ENCODE measurements around the gene ANXA10. TPM values are rescaled to one million over a fixed set of nuclear protein-coding genes. Genes with fewer than 3 reads are reported as not detected.
A peak's percentile ranks its signal among the peaks of the same experiment; 100 is the strongest.

The ANXA10 gene
- total and polyA plus RNA-seq, 2 donors (not counting 3 experiments of a cell fraction or from before 2014, with no cell fraction given): not detected

DNA sequence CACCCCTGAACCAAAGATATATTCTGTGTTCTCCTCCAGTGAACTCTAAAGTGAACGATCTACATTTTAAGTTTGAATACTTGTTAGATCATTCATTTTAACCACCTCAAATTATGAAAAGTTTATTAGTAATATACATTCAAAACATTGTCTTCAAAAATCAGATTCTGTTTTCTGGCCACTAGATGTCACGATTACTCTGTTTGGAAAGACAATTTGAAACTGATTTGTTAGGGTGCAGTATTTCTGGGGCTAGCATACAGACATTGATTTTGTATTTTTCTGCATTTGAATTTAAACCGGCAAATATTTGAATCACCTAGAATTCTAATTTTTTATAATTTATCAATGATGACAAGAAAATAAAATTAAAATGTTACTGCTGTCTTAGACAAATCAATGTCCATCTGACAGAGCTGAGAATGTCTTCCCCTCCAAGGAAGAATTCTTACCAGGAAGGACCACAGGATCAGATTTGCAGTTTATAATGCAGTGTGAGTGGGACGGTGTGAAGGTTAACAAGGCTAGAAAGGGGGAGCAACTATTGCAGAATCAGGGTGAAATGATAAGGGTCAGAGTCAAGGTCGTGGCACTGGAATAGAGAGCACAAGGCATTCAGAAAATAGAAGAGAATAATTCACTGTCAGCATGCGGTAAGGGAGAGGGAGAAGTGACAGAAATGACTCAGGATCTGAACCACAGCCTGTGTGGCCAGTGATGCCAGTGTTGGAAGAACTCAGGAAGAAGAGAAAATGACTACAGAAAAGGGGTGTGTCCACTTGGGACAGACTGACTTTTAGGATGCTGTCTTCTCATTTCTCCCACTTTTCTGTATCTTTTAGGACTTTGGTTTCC is 91.6 kb downstream of the ANXA10 start:
- no peak overlapping the region for H3K4me2 ChIP-seq (ENCODE audit: insufficient read depth, low read length)
- H2AFZ ChIP-seq (ENCODE audit: low read depth, low read length): peak overlapping the region; percentile 60
- no peaks in the 10 kb centered on the region for H3K9me1 ChIP-seq (replicated peaks; ENCODE audit: control insufficient read depth, extremely low read depth, insufficient read depth, low read length)
- H3K36me3 ChIP-seq (ENCODE audit: control insufficient read depth in 2 of 2, extremely low read depth in 1 of 2, insufficient read depth in 2 of 2, low read length in 2 of 2): no peaks in the 10 kb centered on the region
- H3K27ac ChIP-seq (ENCODE audit: insufficient read depth, low read depth, low read length): no peak overlapping the region
- dilution Hi-C loops (cut with MboI; ENCODE audit: extremely low pct_ligation_motif_present, low sequenced_read_pairs): no loop called here
- peaks cover 3% of the 10 kb centered on the region for H3K4me1 ChIP-seq (ENCODE audit: control insufficient read depth, extremely low read depth, insufficient read depth, low read length)
- H3K79me2 ChIP-seq (ENCODE audit: control insufficient read depth, insufficient read depth, low read length): no peaks in the 10 kb centered on the region
- peak; percentile 65 for DNase-seq (ENCODE audit: low read depth, low spot score)
- POLR2A ChIA-PET: no interaction called here
- no peak overlapping the region for H3K9ac ChIP-seq (replicated peaks; ENCODE audit: extremely low read depth, insufficient read depth, low read length)
- H3K27me3 ChIP-seq (ENCODE audit: control insufficient read depth in 2 of 2, insufficient read depth in 2 of 2, low read length in 2 of 2): no peaks in the 10 kb centered on the region
- no TSS peak for BruUV-seq (replicated peaks)
- intact Hi-C loops (cut with micrococcal nuclease): loop anchor here (1.0 to 10.0 kb wide), 10 partner anchors 301 to 1303 kb away; partner anchors contain the start of gene DDX60L
- FAIRE-seq: peak; percentile 92
- H3K4me3 ChIP-seq (replicated peaks in 1 of 3; ENCODE audit: insufficient read depth in 1 of 3, low read depth in 1 of 3, low read length in 3 of 3): no peak overlapping the region
- TF ChIP-seq, protein P1, sequence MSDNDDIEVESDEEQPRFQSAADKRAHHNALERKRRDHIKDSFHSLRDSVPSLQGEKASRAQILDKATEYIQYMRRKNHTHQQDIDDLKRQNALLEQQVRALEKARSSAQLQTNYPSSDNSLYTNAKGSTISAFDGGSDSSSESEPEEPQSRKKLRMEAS (IDR thresholded peaks at IDR 0.05; ENCODE audit: insufficient read depth, insufficient read length): no peak
- no peak for TF ChIP-seq JUN (IDR thresholded peaks at IDR 0.05; ENCODE audit: borderline replicate concordance, insufficient read depth, insufficient read length, low read depth)
- TF ChIP-seq, protein P2, sequence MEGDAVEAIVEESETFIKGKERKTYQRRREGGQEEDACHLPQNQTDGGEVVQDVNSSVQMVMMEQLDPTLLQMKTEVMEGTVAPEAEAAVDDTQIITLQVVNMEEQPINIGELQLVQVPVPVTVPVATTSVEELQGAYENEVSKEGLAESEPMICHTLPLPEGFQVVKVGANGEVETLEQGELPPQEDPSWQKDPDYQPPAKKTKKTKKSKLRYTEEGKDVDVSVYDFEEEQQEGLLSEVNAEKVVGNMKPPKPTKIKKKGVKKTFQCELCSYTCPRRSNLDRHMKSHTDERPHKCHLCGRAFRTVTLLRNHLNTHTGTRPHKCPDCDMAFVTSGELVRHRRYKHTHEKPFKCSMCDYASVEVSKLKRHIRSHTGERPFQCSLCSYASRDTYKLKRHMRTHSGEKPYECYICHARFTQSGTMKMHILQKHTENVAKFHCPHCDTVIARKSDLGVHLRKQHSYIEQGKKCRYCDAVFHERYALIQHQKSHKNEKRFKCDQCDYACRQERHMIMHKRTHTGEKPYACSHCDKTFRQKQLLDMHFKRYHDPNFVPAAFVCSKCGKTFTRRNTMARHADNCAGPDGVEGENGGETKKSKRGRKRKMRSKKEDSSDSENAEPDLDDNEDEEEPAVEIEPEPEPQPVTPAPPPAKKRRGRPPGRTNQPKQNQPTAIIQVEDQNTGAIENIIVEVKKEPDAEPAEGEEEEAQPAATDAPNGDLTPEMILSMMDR (IDR thresholded peaks at IDR 0.05; ENCODE audit: extremely low read depth in 1 of 2, insufficient read depth in 1 of 2, low read depth in 1 of 2, low read length in 2 of 2): peak; percentile 18 to 22
- H4K20me1 ChIP-seq (replicated peaks; ENCODE audit: control insufficient read depth, extremely low read depth, insufficient read depth, low read length): no peaks in the 10 kb centered on the region
- CTCF ChIA-PET: interaction anchor here (0.6 to 1.8 kb wide), 16 partner anchors 17 to 745 kb away, joined by 3 to 15 read pairs (median 4); no protein-coding TSS in a partner anchor
- H3K9me3 ChIP-seq (replicated peaks; ENCODE audit: control insufficient read depth, insufficient read depth, low read length): no peaks in the 10 kb centered on the region
